ENCODE data around the gene PIK3R3.

Gene PIK3R3

DNA sequence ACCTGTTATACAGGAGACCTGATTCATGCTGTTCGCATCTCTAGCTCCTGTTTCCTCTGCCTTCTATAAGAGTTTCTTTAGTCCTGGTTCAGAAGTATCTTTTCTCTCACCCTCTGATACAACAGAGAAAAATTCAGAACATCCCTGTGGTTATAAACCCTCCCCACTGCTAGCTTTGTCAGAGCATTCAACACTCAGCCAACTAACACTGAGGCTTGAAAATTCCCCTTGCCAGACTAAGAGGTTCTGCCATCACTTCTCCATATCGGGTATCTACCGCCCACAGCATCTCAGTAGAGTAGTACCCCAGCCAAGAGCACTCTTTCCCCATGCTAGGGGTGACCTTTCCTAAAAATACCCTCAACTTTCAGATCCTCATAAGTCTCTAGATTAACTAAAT, 19.6 kb upstream of the PIK3R3 start:
- no peak overlapping the region for H3K4me2 ChIP-seq
- no peak overlapping the region for H2AFZ ChIP-seq (ENCODE audit: low read depth)
- peaks cover 8% of the 10 kb centered on the region for H3K4me1 ChIP-seq (ENCODE audit: low read depth, poor library complexity, severe bottlenecking)
- no peaks in the 10 kb centered on the region for H4K20me1 ChIP-seq (ENCODE audit: insufficient read depth)
- no peak for TF ChIP-seq CTCF (conservative IDR thresholded peaks at IDR 0.05; ENCODE audit: low read depth, low read length)
- H3K27me3 ChIP-seq (ENCODE audit: insufficient read depth, low read depth): no peaks in the 10 kb centered on the region
- H3K9ac ChIP-seq: no peak overlapping the region
- H3K36me3 ChIP-seq (ENCODE audit: insufficient read depth): no peaks in the 10 kb centered on the region
- H3K4me3 ChIP-seq (IDR thresholded peaks at IDR 0.05; ENCODE audit: insufficient read depth, low read depth, low read length): no peak overlapping the region
- H3K27ac ChIP-seq: no peak overlapping the region
- no peaks in the 10 kb centered on the region for H3K79me2 ChIP-seq (ENCODE audit: insufficient read depth, low read depth)

DNA sequence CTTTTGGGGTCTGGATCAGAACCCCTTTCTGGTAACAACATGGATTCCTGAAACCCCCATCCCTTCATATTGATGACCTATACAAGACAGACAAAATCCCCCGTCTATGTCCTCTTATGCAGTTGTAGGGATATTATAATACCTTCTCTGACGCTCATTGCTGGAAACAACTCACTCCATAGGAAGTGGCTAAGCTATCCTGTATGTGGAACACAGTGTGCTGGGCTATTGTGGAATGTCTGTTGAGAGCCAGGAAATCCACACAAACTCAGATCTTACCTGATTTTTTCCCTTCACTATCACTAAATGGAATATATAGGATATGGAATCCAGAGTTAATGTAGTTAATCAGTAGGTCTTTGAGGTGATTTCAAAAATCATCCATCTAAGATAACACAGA, 17.7 kb upstream of the PIK3R3 start:
- Histone ChIP-seq H4K20me1 (ENCODE audit: insufficient read depth) (no peaks in the 10 kb centered on the region), H3K36me3 (ENCODE audit: insufficient read depth) (no peaks in the 10 kb centered on the region), H3K79me2 (ENCODE audit: insufficient read depth, low read depth) (no peaks in the 10 kb centered on the region), H3K4me2 (no peak overlapping the region), H3K27ac (no peak overlapping the region), H3K27me3 (ENCODE audit: insufficient read depth, low read depth) (no peaks in the 10 kb centered on the region), H3K9ac (no peak overlapping the region), H3K4me1 (ENCODE audit: low read depth, poor library complexity, severe bottlenecking) (peaks cover 8% of the 10 kb centered on the region), H2AFZ (ENCODE audit: low read depth) (no peak overlapping the region), H3K4me3 (IDR thresholded peaks at IDR 0.05; ENCODE audit: insufficient read depth, low read depth, low read length) (no peak overlapping the region)
- no peak for TF ChIP-seq CTCF (conservative IDR thresholded peaks at IDR 0.05; ENCODE audit: low read depth, low read length)

DNA sequence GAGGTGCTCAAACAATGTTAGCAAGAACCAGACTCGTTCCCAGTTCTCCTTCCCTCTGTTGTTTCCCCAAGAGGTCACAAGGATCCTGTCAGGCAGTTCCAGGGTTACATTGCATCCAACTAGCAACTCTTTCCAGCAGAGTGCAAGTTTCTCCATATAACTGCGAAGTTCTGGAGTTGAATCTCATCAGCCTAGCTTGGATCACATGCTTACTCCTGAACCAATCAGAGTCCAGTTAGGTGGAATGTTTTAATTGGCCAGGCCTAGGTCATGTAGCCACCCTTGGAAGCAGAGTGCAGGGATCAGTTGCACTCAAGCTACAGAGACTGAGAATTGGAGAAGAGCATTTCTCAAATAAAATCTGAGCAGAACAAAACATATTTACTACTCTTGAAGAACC, 15.9 kb upstream of the PIK3R3 start:
- no peaks in the 10 kb centered on the region for H3K79me2 ChIP-seq (ENCODE audit: insufficient read depth, low read depth)
- H3K9ac ChIP-seq: no peak overlapping the region
- H3K4me3 ChIP-seq (IDR thresholded peaks at IDR 0.05; ENCODE audit: insufficient read depth, low read depth, low read length): no peak overlapping the region
- 0 out of 2 replicates have a peak overlapping the region, but pooled peaks have one; percentile 12 for H2AFZ ChIP-seq (ENCODE audit: low read depth)
- H3K27me3 ChIP-seq (ENCODE audit: insufficient read depth, low read depth): no peaks in the 10 kb centered on the region
- H3K36me3 ChIP-seq (ENCODE audit: insufficient read depth): no peaks in the 10 kb centered on the region
- no peaks in the 10 kb centered on the region for H4K20me1 ChIP-seq (ENCODE audit: insufficient read depth)
- H3K27ac ChIP-seq: no peak overlapping the region
- no peak for TF ChIP-seq CTCF (conservative IDR thresholded peaks at IDR 0.05; ENCODE audit: low read depth, low read length)
- H3K4me1 ChIP-seq (ENCODE audit: low read depth, poor library complexity, severe bottlenecking): no peaks in the 10 kb centered on the region
- no peak overlapping the region for H3K4me2 ChIP-seq

- no peak for TF ChIP-seq CTCF (conservative IDR thresholded peaks at IDR 0.05; ENCODE audit: low read depth, low read length)
- H3K36me3 ChIP-seq (ENCODE audit: insufficient read depth): no peaks in the 10 kb centered on the region
- no peaks in the 10 kb centered on the region for H3K79me2 ChIP-seq (ENCODE audit: insufficient read depth, low read depth)
- no peak overlapping the region for H3K9ac ChIP-seq
- H3K27ac ChIP-seq: no peak overlapping the region
- 0 out of 2 replicates have a peak overlapping the region, but pooled peaks have one; percentile 3 for H3K4me2 ChIP-seq
- H3K27me3 ChIP-seq (ENCODE audit: insufficient read depth, low read depth): no peaks in the 10 kb centered on the region
- no peak overlapping the region for H2AFZ ChIP-seq (ENCODE audit: low read depth)
- H4K20me1 ChIP-seq (ENCODE audit: insufficient read depth): no peaks in the 10 kb centered on the region
- H3K4me1 ChIP-seq (ENCODE audit: low read depth, poor library complexity, severe bottlenecking): peaks cover 36% of the 10 kb centered on the region
- H3K4me3 ChIP-seq (IDR thresholded peaks at IDR 0.05; ENCODE audit: insufficient read depth, low read depth, low read length): no peak overlapping the region
Observed at GRCh38 chr1:46137916-46138315, 5.5 kb upstream of the PIK3R3 start.

All from KMS-11 (cell line).